DMS 273 treated with DMSO at 0.1 percent for 48 hours (cell line): Measurements from ENCODE around the gene DHRSX.
"Not testable (repeated sequence)": the region's sequence is repeated elsewhere in the genome, so short reads cannot be mapped to it uniquely, and the experiment has no call there.

Experiments used
- DNase-seq: peaks from one replicate; lab custom pipeline; 2025; lab: John Stamatoyannopoulos, UW

Gene DHRSX

GRCh38 chrX:2474963-2475726 lies 25.6 kb downstream of the DHRSX start:
- DNase-seq, result no peak

GRCh38 chrX:2474280-2474962 lies 26.4 kb downstream of the DHRSX start:
- no peak for DNase-seq

GRCh38 chrX:2473064-2473463 lies 27.7 kb downstream of the DHRSX start:
- DNase-seq, result not testable (repeated sequence)

- DNase-seq, result no peak
Observed at GRCh38 chrX:2471641-2472040, 29.1 kb downstream of the DHRSX start.

- DNase-seq, result not testable (repeated sequence)
Observed at GRCh38 chrX:2471126-2471525, 29.6 kb downstream of the DHRSX start.

- DNase-seq, result not testable (repeated sequence)
Observed at GRCh38 chrX:2469852-2470251, 30.9 kb downstream of the DHRSX start.

GRCh38 chrX:2469196-2469685 lies 31.5 kb downstream of the DHRSX start:
- no peak for DNase-seq

- no peak for DNase-seq
Observed at GRCh38 chrX:2468261-2469195, 32.2 kb downstream of the DHRSX start.

GRCh38 chrX:2466876-2467656 lies 33.7 kb downstream of the DHRSX start:
- no peak for DNase-seq

- DNase-seq, result no peak
Observed at GRCh38 chrX:2464677-2465166, 36.1 kb downstream of the DHRSX start.

GRCh38 chrX:2463973-2464676 lies 36.7 kb downstream of the DHRSX start:
- no peak for DNase-seq

GRCh38 chrX:2463481-2463880 lies 37.3 kb downstream of the DHRSX start:
- not testable (repeated sequence) for DNase-seq

- no peak for DNase-seq
Observed at GRCh38 chrX:2462780-2463179, 38.0 kb downstream of the DHRSX start.

- DNase-seq, result no peak
Observed at GRCh38 chrX:2462074-2462473, 38.7 kb downstream of the DHRSX start.

GRCh38 chrX:2461711-2462016 lies 39.1 kb downstream of the DHRSX start:
- no peak for DNase-seq

- not testable (repeated sequence) for DNase-seq
Observed at GRCh38 chrX:2460821-2461710, 39.7 kb downstream of the DHRSX start.

- DNase-seq, result not testable (repeated sequence)
Observed at GRCh38 chrX:2460048-2460447, 40.7 kb downstream of the DHRSX start.

GRCh38 chrX:2458309-2458708 lies 42.5 kb downstream of the DHRSX start:
- DNase-seq, result no peak

- no peak for DNase-seq
Observed at GRCh38 chrX:2457289-2458133, 43.3 kb downstream of the DHRSX start.
